ENCODE results near the gene DPPA5. TPM values are rescaled to one million over a fixed set of nuclear protein-coding genes. Genes with fewer than 3 reads are reported as not detected.
A peak's percentile ranks its signal among the peaks of the same experiment; 100 is the strongest.
"Not testable (repeated sequence)": the region's sequence is repeated elsewhere in the genome, so short reads cannot be mapped to it uniquely, and the experiment has no call there.

DPPA5 gene
- total RNA-seq, 1 experiment from 2014 or later, result not detected

GRCh38 chr6:73364549-73364948, 10.5 kb upstream of the DPPA5 start:
- DNase-seq (ENCODE audit: extremely low read depth, low read depth), result no peak

DNA sequence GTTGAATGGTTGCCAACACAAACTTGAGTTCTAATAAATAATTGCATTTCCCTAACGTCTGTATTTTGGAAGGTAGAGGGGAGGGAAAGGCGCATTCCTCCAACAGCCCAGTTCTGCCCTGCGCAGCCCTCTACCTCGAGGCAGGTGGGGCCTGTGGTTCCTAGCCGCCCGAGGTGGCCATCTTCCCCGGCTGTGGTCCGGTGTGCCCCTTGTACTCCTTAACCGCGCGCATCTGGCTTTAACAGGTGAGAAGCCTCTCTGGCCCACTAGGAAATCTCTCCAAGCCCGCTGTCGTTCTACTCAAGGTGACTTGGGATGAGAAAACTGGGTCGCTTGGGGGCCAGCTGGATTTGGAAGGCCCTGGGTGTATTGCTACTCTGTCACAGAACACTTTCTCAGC, 10.0 kb upstream of the DPPA5 start:
- DNase-seq (ENCODE audit: extremely low read depth, low read depth), result no peak

DNA sequence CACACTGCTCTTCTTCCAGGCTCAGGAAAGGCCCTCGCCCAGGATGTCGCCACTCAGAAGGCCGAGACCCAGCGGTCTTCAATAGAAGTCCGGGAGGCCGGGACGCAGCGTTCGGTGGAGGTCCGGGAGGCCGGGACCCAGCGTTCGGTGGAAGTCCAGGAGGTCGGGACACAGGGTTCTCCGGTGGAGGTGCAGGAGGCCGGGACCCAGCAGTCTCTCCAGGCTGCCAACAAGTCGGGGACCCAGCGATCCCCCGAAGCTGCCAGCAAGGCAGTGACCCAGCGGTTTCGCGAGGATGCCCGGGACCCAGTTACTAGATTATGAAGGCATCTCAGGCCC, 9.4 kb upstream of the DPPA5 start:
- DNase-seq (ENCODE audit: extremely low read depth, low read depth), result no peak

GRCh38 chr6:73362869-73363536, 8.9 kb upstream of the DPPA5 start:
- DNase-seq (ENCODE audit: extremely low read depth, low read depth), result no peak

GRCh38 chr6:73362358-73362757, 8.3 kb upstream of the DPPA5 start, which contains the start of gene KHDC3L:
TSS of gene KHDC3L (plus strand) at chr6:73362658. CDS start at chr6:73362730, 72 bp downstream.
- no peak for DNase-seq (ENCODE audit: extremely low read depth, low read depth)

DNA sequence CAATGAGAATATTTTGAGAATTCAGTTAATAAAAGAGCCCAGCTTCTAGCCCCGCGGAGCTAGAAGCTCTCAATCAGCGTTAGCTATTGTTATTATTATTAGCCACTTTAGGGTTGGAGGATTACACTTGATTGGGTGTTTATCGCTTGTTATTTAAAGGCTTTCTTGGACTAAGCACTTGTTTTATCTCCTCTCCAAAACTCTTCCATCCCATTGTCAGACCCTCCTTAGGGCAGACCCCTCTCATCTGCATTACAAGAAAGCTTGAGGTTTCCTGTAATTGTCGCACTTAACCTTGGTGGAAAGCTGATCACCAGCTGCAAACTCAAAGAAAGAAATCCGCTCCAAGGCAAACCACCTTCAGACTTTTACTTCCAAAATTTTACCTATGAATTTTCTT, 4.8 kb downstream of the DPPA5 start:
- no peak for DNase-seq (ENCODE audit: extremely low read depth, low read depth)

DNA sequence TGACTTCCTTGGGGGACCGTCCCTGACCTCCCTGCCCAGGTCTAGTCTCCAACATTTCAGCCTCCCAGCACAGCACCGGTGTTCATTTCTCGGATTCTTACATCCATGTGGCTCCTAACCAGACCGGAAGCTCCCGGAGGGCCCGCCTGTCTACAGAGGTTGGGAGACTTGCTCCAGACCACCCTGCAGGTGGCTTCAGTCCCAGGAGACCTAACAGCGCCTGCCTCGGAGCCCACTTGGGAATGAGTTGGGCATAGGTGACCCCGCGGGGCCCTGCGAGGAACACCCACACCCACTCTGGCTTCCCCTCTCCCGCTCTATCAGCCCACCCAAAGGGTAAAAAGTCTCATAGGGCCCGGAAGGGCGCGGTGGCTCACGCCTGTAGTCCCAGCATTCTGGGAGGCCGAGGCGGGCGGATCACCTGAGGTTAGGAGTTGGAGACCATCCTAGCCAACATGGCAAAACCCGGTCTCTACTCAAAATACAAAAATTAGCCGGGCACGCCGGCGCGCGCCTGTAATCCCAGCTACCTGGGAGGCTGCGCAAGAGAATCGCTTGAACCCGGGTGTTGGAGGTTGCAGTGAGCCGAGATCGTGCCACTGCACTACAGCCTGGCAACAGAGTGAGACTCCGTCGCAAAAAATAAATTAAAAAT, 5.4 kb downstream of the DPPA5 start:
- DNase-seq (ENCODE audit: extremely low read depth, low read depth), result no peak

GRCh38 chr6:73343164-73343563, 10.9 kb downstream of the DPPA5 start:
- DNase-seq (ENCODE audit: extremely low read depth, low read depth), result no peak

DNA sequence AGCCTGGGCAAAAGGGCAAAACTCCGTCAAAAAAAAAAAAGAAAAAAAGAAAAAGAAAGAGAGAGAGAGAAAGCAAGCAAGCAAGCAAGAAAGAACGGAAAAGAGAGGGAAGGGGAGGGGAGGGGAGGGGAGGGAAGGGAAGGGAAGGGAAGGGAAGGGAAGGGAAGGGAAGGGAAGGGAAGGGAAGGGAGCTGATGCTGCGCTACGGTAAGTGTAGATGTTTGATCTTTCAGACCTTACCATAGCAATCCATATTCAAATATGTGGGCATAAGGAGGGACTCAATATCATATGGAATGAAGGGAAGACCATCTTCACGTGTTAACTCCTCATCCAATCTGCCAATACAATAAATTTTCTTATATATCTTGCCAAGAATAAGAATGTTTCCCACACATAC, 11.9 kb downstream of the DPPA5 start:
- DNase-seq (ENCODE audit: extremely low read depth, low read depth), result no peak

DNA sequence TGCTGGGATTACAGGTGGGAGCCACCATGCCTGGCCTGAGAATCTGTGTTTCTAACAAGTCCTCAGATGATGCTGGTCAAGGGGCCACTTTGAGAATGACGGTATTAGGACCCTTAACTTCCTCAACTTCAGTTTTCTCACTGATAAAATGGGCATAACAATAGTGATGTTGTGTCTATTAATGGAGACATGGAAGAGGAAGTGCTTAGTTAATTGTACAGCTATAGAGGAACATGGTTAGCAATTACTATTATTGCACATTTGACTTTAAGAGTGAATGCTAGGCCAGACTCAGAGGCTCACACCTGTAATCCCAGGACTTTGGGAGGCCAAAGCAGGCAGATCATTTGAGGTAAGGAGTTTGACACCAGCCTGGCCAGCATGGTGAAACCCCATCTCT, 12.7 kb downstream of the DPPA5 start:
- no peak for DNase-seq (ENCODE audit: extremely low read depth, low read depth)

DNA sequence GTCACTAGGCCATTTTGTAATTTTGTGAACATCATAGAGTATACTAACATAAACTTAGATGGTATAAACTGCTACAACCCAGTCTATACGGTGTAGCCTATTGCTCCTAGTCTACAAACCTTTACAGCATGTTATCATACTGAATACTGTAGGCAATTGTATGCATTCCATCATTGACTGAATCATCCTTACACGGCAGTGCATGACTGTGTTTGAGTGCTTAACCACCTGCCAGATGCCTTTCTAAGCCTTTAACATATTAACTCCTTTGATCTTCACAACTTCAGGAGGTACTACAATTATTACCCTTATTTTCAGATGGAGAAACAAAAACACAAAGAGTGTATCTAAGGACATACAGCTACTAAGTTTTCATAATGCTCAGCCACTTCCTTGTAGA, 14.0 kb downstream of the DPPA5 start:
- DNase-seq (ENCODE audit: extremely low read depth, low read depth), result no peak

DNA sequence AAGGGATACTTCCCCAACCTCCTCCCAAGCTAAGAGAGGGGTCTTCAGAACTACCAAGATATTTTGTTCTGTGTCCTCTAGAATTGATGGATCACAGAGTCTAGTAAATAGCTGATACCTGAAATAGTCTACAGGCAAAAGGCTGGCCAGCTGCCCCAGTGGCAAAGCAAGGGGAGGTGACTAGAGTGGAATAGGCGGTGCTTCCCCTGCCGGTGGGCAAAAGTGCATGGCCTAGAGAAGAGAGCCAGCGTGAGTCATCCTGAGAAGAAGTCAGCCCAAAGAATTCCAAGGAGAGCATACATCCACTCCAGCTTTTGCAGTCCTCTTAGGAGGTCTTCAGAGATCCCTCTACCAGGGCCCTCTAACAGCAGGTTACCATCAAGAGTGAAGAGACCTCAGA, 14.7 kb downstream of the DPPA5 start:
- no peak for DNase-seq (ENCODE audit: extremely low read depth, low read depth)

DNA sequence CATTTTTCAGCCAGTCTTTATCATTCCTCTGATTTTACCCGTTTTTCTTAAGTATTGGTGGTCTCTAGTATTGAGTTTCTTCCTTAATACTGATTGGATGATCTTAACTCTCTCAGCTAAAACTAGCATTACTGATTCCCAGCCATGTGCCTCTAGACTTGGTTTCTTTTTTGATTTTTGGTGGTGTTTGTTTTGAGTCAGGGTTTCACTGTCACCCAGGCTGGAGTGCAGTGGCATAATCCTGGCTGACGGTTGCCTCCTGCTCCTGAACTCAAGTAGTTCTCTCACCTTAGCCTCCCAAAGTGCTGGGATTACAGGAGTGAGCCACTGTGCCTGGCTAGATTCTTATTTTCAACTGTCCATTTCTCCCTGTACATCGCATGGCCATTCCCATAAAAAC, 24.9 kb downstream of the DPPA5 start:
- no peak for DNase-seq (ENCODE audit: extremely low read depth, low read depth)

- no peak for DNase-seq (ENCODE audit: extremely low read depth, low read depth)
Measured at GRCh38 chr6:73328790-73329189, 25.3 kb downstream of the DPPA5 start.

DNA sequence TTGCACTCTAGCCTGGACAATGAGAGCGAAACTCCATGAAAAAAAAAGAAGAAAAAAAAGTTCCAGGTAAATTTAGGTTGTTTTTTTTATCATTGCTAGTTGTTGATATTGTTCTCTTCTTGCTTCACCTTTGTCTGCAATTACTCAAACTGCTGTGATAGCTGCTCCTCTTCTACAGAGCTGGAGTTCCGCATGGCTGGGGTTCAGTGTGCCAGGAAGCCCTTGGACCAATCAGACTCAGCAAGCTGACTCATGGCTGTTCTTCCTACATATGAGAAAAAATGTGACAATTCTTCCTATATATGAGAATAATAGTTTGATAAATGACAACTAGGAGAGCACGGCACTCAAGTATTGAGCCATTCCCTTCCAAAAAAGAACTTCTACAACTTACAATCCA, 28.4 kb downstream of the DPPA5 start:
- no peak for DNase-seq (ENCODE audit: extremely low read depth, low read depth)

DNA sequence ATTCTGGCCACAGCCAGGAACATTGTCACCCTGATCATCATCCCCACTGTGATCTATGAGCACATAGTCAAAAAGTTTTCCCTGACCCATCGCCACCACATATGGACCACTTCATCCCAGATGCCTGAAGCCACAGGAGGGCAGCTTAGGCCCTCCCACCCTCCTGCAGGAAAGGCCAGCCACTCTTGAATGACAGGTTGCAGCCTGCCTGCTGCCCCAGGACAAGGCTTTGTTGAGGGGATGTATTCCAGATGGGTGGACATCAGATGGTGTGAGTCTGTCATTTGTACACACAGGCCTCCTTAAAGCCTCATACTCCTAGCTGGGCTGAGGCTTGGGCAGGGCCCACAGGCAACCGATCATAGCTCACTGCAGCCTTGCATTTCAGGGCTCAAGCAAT, 30.8 kb downstream of the DPPA5 start:
- no peak for DNase-seq (ENCODE audit: extremely low read depth, low read depth)

DNA sequence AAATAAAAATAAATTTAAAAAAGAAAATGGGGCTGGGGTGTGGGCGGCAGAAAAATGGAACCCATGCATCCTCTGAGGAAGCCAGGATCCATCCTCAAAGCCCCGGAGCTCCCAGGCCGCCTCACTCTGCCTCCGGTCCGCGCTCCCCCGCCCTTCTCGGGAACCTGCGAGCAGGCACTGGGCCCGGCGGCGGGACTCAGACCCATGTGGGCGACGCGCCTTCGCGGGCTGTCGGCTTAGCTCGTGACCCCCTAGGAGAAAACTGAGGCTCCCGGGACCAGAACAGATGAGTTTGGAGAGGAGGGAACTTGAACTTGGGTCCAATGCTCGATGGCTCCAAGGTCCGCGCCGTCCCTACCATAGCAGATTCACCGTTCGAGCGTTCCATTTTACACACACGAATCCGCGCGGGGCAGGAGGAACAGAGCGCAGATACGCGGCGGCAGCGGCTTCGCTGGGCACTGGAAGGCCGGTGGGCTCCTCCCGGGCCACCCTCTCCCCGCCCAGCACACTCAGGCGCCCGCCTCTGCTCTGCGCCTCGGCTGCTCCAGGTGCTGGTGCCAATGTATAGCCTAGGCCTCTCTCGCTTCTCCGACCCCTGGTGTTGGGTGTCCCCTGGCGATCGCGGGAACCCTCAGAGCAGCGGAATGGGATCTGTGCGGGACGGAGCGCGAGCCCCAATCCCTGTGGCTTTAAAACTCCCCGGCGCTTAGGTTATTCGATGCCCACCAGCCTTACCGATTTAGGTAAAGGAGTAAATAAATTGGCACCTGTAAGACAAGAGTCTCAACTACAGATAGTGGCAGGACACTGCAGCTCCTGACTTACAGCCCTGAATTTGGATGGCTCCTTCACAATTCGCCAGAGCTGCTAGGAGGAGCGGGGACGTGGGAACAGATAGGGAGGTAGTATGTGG, 39.2 kb downstream of the DPPA5 start:
- no peak for DNase-seq (ENCODE audit: extremely low read depth, low read depth)

GRCh38 chr6:73310503-73310845, 43.6 kb downstream of the DPPA5 start:
- DNase-seq (ENCODE audit: extremely low read depth, low read depth), result not testable (repeated sequence)

DNA sequence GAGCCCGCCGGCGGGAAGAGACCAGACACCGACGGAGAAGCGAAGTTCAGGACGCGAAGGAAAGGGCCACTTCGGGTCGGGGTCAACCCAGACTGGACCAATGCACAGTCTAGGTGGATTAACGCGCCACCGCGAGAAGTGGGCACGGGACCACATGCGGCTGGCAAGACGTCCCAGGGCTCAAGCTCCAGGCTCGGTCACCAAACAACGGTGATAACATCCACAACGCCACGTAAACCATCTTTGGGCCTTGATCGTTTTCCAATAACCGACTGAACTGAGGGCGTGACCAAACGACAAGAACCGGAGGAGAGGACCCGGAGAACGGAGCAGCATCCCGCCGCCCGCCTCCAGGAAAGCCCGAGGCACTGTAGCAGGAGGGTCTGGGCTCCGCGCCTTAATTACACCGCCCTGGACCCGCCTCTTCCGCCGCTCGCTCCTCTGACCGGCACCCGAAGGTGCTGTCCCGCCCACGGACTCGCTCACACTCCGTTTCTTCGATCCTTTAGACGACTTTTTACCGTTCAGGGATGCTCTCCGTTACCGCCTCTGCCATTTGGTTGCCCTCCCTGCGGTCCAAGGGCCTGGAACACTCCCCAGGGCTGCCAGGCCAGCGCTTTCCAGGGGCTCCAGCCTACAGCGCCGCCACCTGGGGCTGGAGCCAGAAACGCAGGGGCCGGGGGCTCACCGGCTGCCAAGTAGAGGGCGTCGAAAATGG, 44.1 kb downstream of the DPPA5 start:
- peak; percentile 23 for DNase-seq (ENCODE audit: extremely low read depth, low read depth)

GRCh38 chr6:73309535-73309784, 44.6 kb downstream of the DPPA5 start:
- DNase-seq (ENCODE audit: extremely low read depth, low read depth), result peak; percentile 0

Measured in NCI-H460 (cell line).